SK-N-SH (cell line): ENCODE measurements around the gene ZFX. TPM values are rescaled to one million over a fixed set of nuclear protein-coding genes. Genes with fewer than 3 reads are reported as not detected.
"Not testable (repeated sequence)": the region's sequence is repeated elsewhere in the genome, so short reads cannot be mapped to it uniquely, and the experiment has no call there.

Experiments used
- CTCF ChIA-PET: fragments of 300-600, 350-600 bp; formaldehyde crosslinking; extraction: SDS; loops from one replicate; lab custom pipeline; 2021; lab: Yijun Ruan, JAX
- POLR2A ChIA-PET: fragments of 350-600 bp; sonication (Branson Sonifier 250); formaldehyde crosslinking; extraction: SDS; loops from one replicate; lab custom pipeline; 2020; ENCODE audit warnings: antibody characterized with exemption, inconsistent platforms; lab: Yijun Ruan, JAX
- DNase-seq: peaks from one replicate; pipeline ENCODE4 v3.0.0; 2012
- H2AFZ ChIP-seq: fragments of 200-600 bp; sonication (generic); 2 replicates; pipeline ENCODE4 v1.8.1; 2016; ENCODE audit warnings: antibody characterized with exemption, mild to moderate bottlenecking, low read depth
- H3F3A ChIP-seq: fragments of 200-600 bp; sonication (generic); replicated peaks from 2 replicates; pipeline ENCODE3; 2016; ENCODE audit warnings: antibody characterized with exemption, mild to moderate bottlenecking; ENCODE audit not compliant: insufficient read depth
- H3K27ac ChIP-seq, 2 experiments: fragments of 200-500 bp in 1 of 2; fragments of 200-600 bp in 1 of 2; sonication (Bioruptor generic) in 1 of 2; sonication (generic), shearing (Covaris generic) in 1 of 2; 2 replicates each; pipeline versions ENCODE4 v1.5.1 to v1.6.1; 2014 to 2016; ENCODE audit warnings: low read depth in 2 of 2, inconsistent platforms in 1 of 2, low read length in 1 of 2, mild to moderate bottlenecking in 1 of 2, mixed read lengths in 1 of 2
- H3K27me3 ChIP-seq: fragments of 200-600 bp; sonication (generic), shearing (Covaris generic); 2 replicates; pipeline ENCODE4 v1.6.1; 2016; ENCODE audit warnings: mixed run types; ENCODE audit not compliant: insufficient read depth
- H3K36me3 ChIP-seq, 2 experiments: fragments of 200-500 bp in 1 of 2; fragments of 200-600 bp in 1 of 2; sonication (Bioruptor generic) in 1 of 2; sonication (generic) in 1 of 2; replicated peaks in 1 of 2; 2 replicates each; pipeline versions ENCODE3 to v1.5.1; 2014 to 2016; ENCODE audit warnings: low read length in 1 of 2, mild to moderate bottlenecking in 1 of 2; ENCODE audit not compliant: insufficient read depth in 2 of 2, control insufficient read depth in 1 of 2
- H3K4me1 ChIP-seq, 2 experiments: fragments of 200-500 bp in 1 of 2; fragments of 200-600 bp in 1 of 2; sonication (Bioruptor generic) in 1 of 2; sonication (generic), shearing (Covaris generic) in 1 of 2; 2 replicates each; pipeline versions ENCODE4 v1.5.1 to v1.6.1; 2014 to 2016; ENCODE audit warnings: low read depth in 1 of 2, low read length in 1 of 2, mixed run types in 1 of 2; ENCODE audit not compliant: insufficient read depth in 2 of 2, control insufficient read depth in 1 of 2
- H3K4me2 ChIP-seq: fragments of 200-600 bp; sonication (generic), shearing (Covaris generic); 2 replicates; pipeline ENCODE4 v1.6.1; 2017; ENCODE audit warnings: mixed run types
- H3K4me3 ChIP-seq, 2 experiments: fragments of 200-500 bp in 1 of 2; fragments of 200-600 bp in 1 of 2; sonication (Bioruptor generic) in 1 of 2; sonication (generic), shearing (Covaris generic) in 1 of 2; 2 replicates each; pipeline versions ENCODE4 v1.5.1 to v1.8.1; 2014 to 2016; ENCODE audit warnings: low read depth in 2 of 2, inconsistent platforms in 1 of 2, low read length in 1 of 2, mild to moderate bottlenecking in 1 of 2, mixed read lengths in 1 of 2, moderate library complexity in 1 of 2
- H3K79me2 ChIP-seq: fragments of 200-600 bp; sonication (generic); 2 replicates; pipeline ENCODE4 v1.8.1; 2017; ENCODE audit warnings: mild to moderate bottlenecking; ENCODE audit not compliant: insufficient read depth
- H3K9ac ChIP-seq: fragments of 200-600 bp; sonication (generic); 2 replicates; pipeline ENCODE4 v1.6.1; 2017; ENCODE audit warnings: mixed run types
- H3K9me2 ChIP-seq: fragments of 200-600 bp; sonication (generic); 2 replicates; pipeline ENCODE4 v1.6.1; 2017; ENCODE audit warnings: mixed run types
- H3K9me3 ChIP-seq: fragments of 200-600 bp; sonication (generic); 2 replicates; pipeline ENCODE4 v1.6.1; 2017; ENCODE audit warnings: mixed run types, mild to moderate bottlenecking, moderate library complexity
- H4K20me1 ChIP-seq: fragments of 200-600 bp; sonication (generic); 2 replicates; pipeline ENCODE4 v1.6.1; 2017; ENCODE audit warnings: mild to moderate bottlenecking, mixed run types; ENCODE audit not compliant: insufficient read depth
- CHD2 ChIP-seq: fragments of 150-350 bp; IDR thresholded peaks from 2 replicates; pipeline ENCODE4 v1.6.1; 2018; ENCODE audit warnings: low read length; ENCODE audit not compliant: partially characterized antibody
- EP300 ChIP-seq, 2 experiments: IDR thresholded peaks; 2 replicates each; pipeline versions ENCODE4 v1.4.0 to v1.6.1; 2012; ENCODE audit warnings: borderline replicate concordance in 1 of 2, low read depth in 1 of 2, low read length in 1 of 2
- GABPA ChIP-seq: IDR thresholded peaks from 2 replicates; pipeline ENCODE4 v1.4.0; 2012; ENCODE audit warnings: low read depth, mild to moderate bottlenecking
- GATA2 ChIP-seq: sonication (generic); formaldehyde crosslinking; IDR thresholded peaks from 2 replicates; pipeline ENCODE4 v1.5.0; 2020; ENCODE audit warnings: mild to moderate bottlenecking, missing genetic modification reagents
- IRF3 ChIP-seq: fragments of 150-350 bp; IDR thresholded peaks from 2 replicates; pipeline ENCODE4 v1.6.1; 2016; ENCODE audit warnings: mild to moderate bottlenecking, low read depth, low read length
- MEF2A ChIP-seq: IDR thresholded peaks from 2 replicates; pipeline ENCODE4 v1.4.0; 2012; ENCODE audit warnings: low read depth, borderline replicate concordance
- NRF1 ChIP-seq: IDR thresholded peaks from 2 replicates; pipeline ENCODE4 v1.6.1; 2012; ENCODE audit warnings: low read depth, mild to moderate bottlenecking, low read length
- REST ChIP-seq: IDR thresholded peaks from 2 replicates; pipeline ENCODE4 v1.6.1; 2012; ENCODE audit warnings: mild to moderate bottlenecking, low read depth, low read length, moderate library complexity
- SIN3A ChIP-seq: IDR thresholded peaks from 2 replicates; pipeline ENCODE4 v1.6.1; 2012; ENCODE audit warnings: low read depth, mild to moderate bottlenecking, low read length, moderate library complexity, borderline replicate concordance
- TAF1 ChIP-seq: IDR thresholded peaks from 2 replicates; pipeline ENCODE4 v1.6.1; 2012; ENCODE audit warnings: low read depth, mild to moderate bottlenecking, low read length, moderate library complexity, borderline replicate concordance
- USF2 ChIP-seq: fragments of 150-350 bp; IDR thresholded peaks from 2 replicates; pipeline ENCODE4 v1.6.1; 2017; ENCODE audit warnings: antibody characterized with exemption, low read length, low read depth, borderline replicate concordance
- YY1 ChIP-seq: IDR thresholded peaks from 2 replicates; pipeline ENCODE4 v1.4.0; 2012; ENCODE audit warnings: low read depth, mild to moderate bottlenecking
- ZBTB33 ChIP-seq: IDR thresholded peaks from 2 replicates; pipeline ENCODE4 v1.4.0; 2012; ENCODE audit warnings: low read depth, borderline replicate concordance
- WGBS: methylation state at CpG from one replicate; pipeline ENCODE4 v1.1.6; 2017; ENCODE audit warnings: low lambda C conversion rate; 5-methylcytosine and 5-hydroxymethylcytosine counted together
- polyA plus RNA-seq, 3 experiments: library from polyadenylated mRNA; depleted of rRNA; stranded (reverse); fragments of >200 nt; gene quantifications; 2 replicates each; pipeline ENCODE4 v1.2.3, GENCODE V29; 2012

The ZFX gene
- polyA plus RNA-seq, 1 of the 3 experiments (the other 2 are of a cell fraction), result 9.0 TPM

- Histone ChIP-seq H4K20me1 (no peaks in the 10 kb centered on the region), H3K9me2 (no peaks in the 10 kb centered on the region), H3F3A (peaks cover 3% of the 10 kb centered on the region), H3K36me3 (no peaks in the 10 kb centered on the region), H3K9me3 (no peaks in the 10 kb centered on the region), H2AFZ (no peak overlapping the region), H3K79me2 (no peaks in the 10 kb centered on the region), H3K27ac (no peak overlapping the region), H3K4me1 (no peaks in the 10 kb centered on the region), H3K27me3 (no peaks in the 10 kb centered on the region; the same call in 1 of the 2 replicates), H3K4me3 (no peak overlapping the region), H3K9ac (no peak overlapping the region), H3K4me2 (no peak overlapping the region)
- POLR2A ChIA-PET, result interaction anchor here (0.6 kb wide), 1 partner anchor 11 kb away, joined by 3 read pairs; no protein-coding TSS in a partner anchor
- CTCF ChIA-PET, result interaction anchor here (0.8 to 1.0 kb wide), 2 partner anchors 13 to 82 kb away, joined by 3 to 4 read pairs; partner anchors contain the start of gene EIF2S3
- TF ChIP-seq GATA2 (CRISPR knock-in tag) (no peak), SIN3A (no peak), YY1 (no peak)
- DNase-seq, result no peak
These were observed 12.3 kb upstream of the ZFX start for GRCh38 chrX:24137192-24137591.

- WGBS, result 95% methylated on average over 6 of the region's 6 CpGs
- H3K9me2 ChIP-seq, H3K27me3 ChIP-seq, H3K4me2 ChIP-seq, H3K4me3 ChIP-seq, H3K9ac ChIP-seq, H3K36me3 ChIP-seq, H2AFZ ChIP-seq, H3K27ac ChIP-seq, POLR2A ChIA-PET, DNase-seq, CTCF ChIA-PET, H3K9me3 ChIP-seq, H4K20me1 ChIP-seq, H3K79me2 ChIP-seq: not testable (repeated sequence)
- peaks cover 33% of the 10 kb centered on the region for H3F3A ChIP-seq
- peaks cover 8 to 31% of the 10 kb centered on the region in 2 experiments; a peak in 3 of 4 replicates for H3K4me1 ChIP-seq
These were observed 5.5 kb upstream of the ZFX start for GRCh38 chrX:24143982-24144381.

GRCh38 chrX:24144528-24144927, 5.0 kb upstream of the ZFX start:
- 90% methylated on average over 6 of the region's 6 CpGs for WGBS
- no peak for DNase-seq
- no peak overlapping the region for H3K4me3 ChIP-seq
- no peak overlapping the region for H3K4me2 ChIP-seq
- H3K36me3 ChIP-seq, result no peaks in the 10 kb centered on the region
- no peak overlapping the region for H2AFZ ChIP-seq
- H3F3A ChIP-seq, result peaks cover 33% of the 10 kb centered on the region
- H3K4me1 ChIP-seq, result peaks cover 8 to 31% of the 10 kb centered on the region in 2 experiments; a peak in 3 of 4 replicates
- POLR2A ChIA-PET, result no interaction called here
- H3K27ac ChIP-seq, result no peak overlapping the region
- no peaks in the 10 kb centered on the region for H3K79me2 ChIP-seq
- no peaks in the 10 kb centered on the region for H4K20me1 ChIP-seq
- CTCF ChIA-PET, result no interaction called here
- H3K9ac ChIP-seq, result no peak overlapping the region
- no peaks in the 10 kb centered on the region for H3K27me3 ChIP-seq
- H3K9me2 ChIP-seq, result no peaks in the 10 kb centered on the region
- H3K9me3 ChIP-seq, result no peaks in the 10 kb centered on the region
- TF ChIP-seq NRF1 (no peak), GATA2 (CRISPR knock-in tag) (no peak), CHD2 (no peak), ZBTB33 (no peak), IRF3 (no peak), REST (no peak), TAF1 (no peak), MEF2A (no peak), USF2 (no peak), EP300 (IDR thresholded peaks at IDR 0.05; ENCODE audit: borderline replicate concordance in 1 of 2, low read depth in 1 of 2, low read length in 1 of 2) (no peak), GABPA (no peak)
